ENCODE data around the gene OTOR. TPM values are rescaled to one million over a fixed set of nuclear protein-coding genes. Genes with fewer than 3 reads are reported as not detected.
A peak's percentile ranks its signal among the peaks of the same experiment; 100 is the strongest.

The OTOR gene
- total RNA-seq, 1 donor from 2014 or later: not detected

DNA sequence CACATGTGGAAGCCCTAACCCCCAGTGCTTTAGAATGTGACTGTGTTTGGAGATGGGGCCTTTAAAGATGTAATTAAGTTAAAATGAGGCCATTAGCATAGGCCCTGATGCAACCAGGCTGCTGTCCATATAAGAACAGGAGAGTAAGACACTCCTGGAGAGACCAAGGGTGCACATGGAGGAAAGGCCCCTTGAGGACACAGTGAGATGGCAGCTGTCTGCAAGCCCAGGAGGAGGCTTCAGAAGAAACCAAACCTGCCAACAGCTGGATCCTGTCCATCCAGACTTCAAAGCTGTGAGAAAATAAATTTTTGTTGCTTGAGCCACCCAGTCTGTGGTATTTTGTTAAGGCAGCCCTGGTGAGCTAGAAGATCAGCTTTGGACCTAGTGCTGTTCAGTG lies 35.1 kb upstream of the OTOR start:
- intact Hi-C loops (cut with DNase I): no loop called here
- Histone ChIP-seq H3K27me3 (no peaks in the 10 kb centered on the region), H3K27ac (no peak overlapping the region), H3K36me3 (no peaks in the 10 kb centered on the region), H3K4me1 (no peaks in the 10 kb centered on the region), H3K4me3 (no peak overlapping the region), H3K9me3 (no peaks in the 10 kb centered on the region)
- DNase-seq (ENCODE audit: extremely low spot score in 2 of 2): peak in 1 of 2 donors; percentile 22
- TF ChIP-seq POLR2A (IDR thresholded peaks at IDR 0.05) (no peak), POLR2AphosphoS5 (IDR thresholded peaks at IDR 0.05; ENCODE audit: insufficient read depth in 1 of 2, low read depth in 1 of 2) (no peak)
- TF ChIP-seq, protein P1, sequence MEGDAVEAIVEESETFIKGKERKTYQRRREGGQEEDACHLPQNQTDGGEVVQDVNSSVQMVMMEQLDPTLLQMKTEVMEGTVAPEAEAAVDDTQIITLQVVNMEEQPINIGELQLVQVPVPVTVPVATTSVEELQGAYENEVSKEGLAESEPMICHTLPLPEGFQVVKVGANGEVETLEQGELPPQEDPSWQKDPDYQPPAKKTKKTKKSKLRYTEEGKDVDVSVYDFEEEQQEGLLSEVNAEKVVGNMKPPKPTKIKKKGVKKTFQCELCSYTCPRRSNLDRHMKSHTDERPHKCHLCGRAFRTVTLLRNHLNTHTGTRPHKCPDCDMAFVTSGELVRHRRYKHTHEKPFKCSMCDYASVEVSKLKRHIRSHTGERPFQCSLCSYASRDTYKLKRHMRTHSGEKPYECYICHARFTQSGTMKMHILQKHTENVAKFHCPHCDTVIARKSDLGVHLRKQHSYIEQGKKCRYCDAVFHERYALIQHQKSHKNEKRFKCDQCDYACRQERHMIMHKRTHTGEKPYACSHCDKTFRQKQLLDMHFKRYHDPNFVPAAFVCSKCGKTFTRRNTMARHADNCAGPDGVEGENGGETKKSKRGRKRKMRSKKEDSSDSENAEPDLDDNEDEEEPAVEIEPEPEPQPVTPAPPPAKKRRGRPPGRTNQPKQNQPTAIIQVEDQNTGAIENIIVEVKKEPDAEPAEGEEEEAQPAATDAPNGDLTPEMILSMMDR (IDR thresholded peaks at IDR 0.05): no peak

DNA sequence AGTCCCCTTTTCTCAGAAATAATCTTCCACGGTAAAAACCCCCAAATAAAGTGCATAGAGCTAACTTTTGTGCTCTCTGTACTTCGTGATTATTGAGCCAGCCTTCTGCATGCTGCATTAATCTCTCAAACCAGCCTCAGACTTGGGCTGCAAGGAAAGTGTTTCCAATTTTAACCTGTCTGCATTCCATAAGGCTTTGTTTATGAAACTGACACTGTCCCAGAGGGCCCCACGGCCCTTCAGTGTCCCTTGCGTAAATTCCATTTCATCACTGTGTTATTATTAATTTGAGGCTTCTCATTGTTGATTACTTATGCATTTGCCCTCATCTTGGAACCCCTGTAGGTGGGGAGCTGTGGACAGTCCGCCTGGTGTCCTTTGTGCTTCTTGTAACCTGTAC lies 33.9 kb upstream of the OTOR start:
- H3K4me3 ChIP-seq: no peak overlapping the region
- peak in 1 of 2 donors; percentile 20 for DNase-seq (ENCODE audit: extremely low spot score in 2 of 2)
- H3K27me3 ChIP-seq: no peaks in the 10 kb centered on the region
- intact Hi-C loops (cut with DNase I): no loop called here
- no peak for TF ChIP-seq POLR2A (IDR thresholded peaks at IDR 0.05)
- TF ChIP-seq, protein P1 (IDR thresholded peaks at IDR 0.05): no peak
- TF ChIP-seq POLR2AphosphoS5 (IDR thresholded peaks at IDR 0.05; ENCODE audit: insufficient read depth in 1 of 2, low read depth in 1 of 2): no peak
- H3K4me1 ChIP-seq: no peaks in the 10 kb centered on the region
- H3K36me3 ChIP-seq: no peaks in the 10 kb centered on the region
- no peak overlapping the region for H3K27ac ChIP-seq
- no peaks in the 10 kb centered on the region for H3K9me3 ChIP-seq

DNA sequence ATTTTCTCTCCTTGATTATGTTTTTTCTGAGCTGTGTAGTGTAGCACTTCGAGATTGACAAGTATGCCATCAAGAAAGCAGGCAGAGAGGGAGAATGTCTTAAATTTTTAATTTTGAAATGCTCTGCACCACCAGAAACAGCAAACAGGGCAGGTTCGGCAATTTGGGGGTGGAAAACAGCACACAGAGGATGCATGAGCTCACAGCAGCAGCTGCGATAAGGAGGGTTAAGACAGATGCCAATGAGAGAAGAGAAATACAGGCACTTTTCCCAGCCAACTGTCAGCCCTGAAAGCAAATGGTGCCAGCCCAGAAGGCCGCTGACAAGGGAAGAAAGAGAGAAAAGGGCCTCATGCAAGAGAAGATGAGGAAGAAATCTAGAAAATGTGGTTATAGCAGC lies 33.4 kb upstream of the OTOR start:
- no peak overlapping the region for H3K27ac ChIP-seq
- no peaks in the 10 kb centered on the region for H3K36me3 ChIP-seq
- no peaks in the 10 kb centered on the region for H3K4me1 ChIP-seq
- no peaks in the 10 kb centered on the region for H3K27me3 ChIP-seq
- TF ChIP-seq POLR2AphosphoS5 (IDR thresholded peaks at IDR 0.05; ENCODE audit: insufficient read depth in 1 of 2, low read depth in 1 of 2): no peak
- TF ChIP-seq, protein P1 (IDR thresholded peaks at IDR 0.05): no peak
- TF ChIP-seq POLR2A (IDR thresholded peaks at IDR 0.05): no peak
- no peaks in the 10 kb centered on the region for H3K9me3 ChIP-seq
- intact Hi-C loops (cut with DNase I): no loop called here
- peak in 1 of 2 donors; percentile 74 for DNase-seq (ENCODE audit: extremely low spot score in 2 of 2)
- no peak overlapping the region for H3K4me3 ChIP-seq

DNA sequence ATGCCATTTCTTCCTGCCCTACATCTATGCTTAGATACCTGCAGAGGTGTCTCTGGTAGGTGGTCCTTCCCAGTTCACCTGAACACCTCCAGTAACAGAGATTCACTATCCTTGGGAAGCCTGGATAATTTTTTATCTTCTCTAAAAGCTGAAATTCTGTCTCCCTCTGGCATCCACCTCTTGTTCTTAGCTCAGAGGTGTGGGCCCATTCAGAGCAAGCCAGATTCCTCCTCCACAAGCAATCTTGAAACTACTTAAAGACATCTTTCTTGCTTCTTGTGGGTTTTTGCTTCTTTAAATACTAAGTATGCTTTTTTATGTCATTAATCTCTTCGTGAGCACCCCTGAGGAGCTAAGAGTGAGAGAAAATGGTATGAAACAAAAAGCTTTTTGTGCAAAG lies 28.7 kb upstream of the OTOR start:
- intact Hi-C loops (cut with DNase I): no loop called here
- Histone ChIP-seq H3K4me1 (no peaks in the 10 kb centered on the region), H3K27ac (no peak overlapping the region), H3K9me3 (no peaks in the 10 kb centered on the region), H3K36me3 (no peaks in the 10 kb centered on the region), H3K27me3 (no peaks in the 10 kb centered on the region), H3K4me3 (no peak overlapping the region)
- TF ChIP-seq, protein P1 (IDR thresholded peaks at IDR 0.05): no peak
- TF ChIP-seq POLR2AphosphoS5 (IDR thresholded peaks at IDR 0.05; ENCODE audit: insufficient read depth in 1 of 2, low read depth in 1 of 2) (no peak), POLR2A (IDR thresholded peaks at IDR 0.05) (no peak)
- no peak for DNase-seq (ENCODE audit: extremely low spot score in 2 of 2)

DNA sequence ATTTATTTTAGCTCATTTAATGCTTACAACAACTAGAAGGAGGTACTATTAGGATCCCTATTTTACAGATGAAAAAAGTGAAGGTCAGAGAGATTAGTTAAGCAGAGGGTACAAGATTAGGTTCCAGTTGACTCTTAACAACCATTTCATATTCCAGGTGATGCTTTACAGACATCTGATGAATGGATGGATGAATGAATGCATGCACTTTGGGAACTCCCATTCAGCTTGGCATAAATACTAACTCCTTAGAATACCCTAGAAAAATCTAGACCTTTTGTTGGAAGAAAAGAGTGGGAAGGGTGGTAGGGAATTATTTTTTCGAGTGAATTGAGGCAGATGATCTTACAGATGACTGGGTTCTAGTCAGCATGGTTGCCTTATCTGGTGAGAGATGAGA lies 19.1 kb upstream of the OTOR start:
- TF ChIP-seq POLR2AphosphoS5 (IDR thresholded peaks at IDR 0.05; ENCODE audit: insufficient read depth in 1 of 2, low read depth in 1 of 2) (no peak), POLR2A (IDR thresholded peaks at IDR 0.05) (no peak)
- TF ChIP-seq, protein P1 (IDR thresholded peaks at IDR 0.05): no peak
- peak overlapping the region; percentile 71 to 97 for H3K4me3 ChIP-seq
- no peaks in the 10 kb centered on the region for H3K9me3 ChIP-seq
- intact Hi-C loops (cut with DNase I): no loop called here
- H3K27me3 ChIP-seq: no peaks in the 10 kb centered on the region
- DNase-seq (ENCODE audit: extremely low spot score in 2 of 2): no peak
- H3K36me3 ChIP-seq: peaks cover 0 to 21% of the 10 kb centered on the region in 2 donors
- H3K4me1 ChIP-seq: peaks cover 23% of the 10 kb centered on the region
- H3K27ac ChIP-seq: no peak overlapping the region
